HG02938 (cell line): Measurements from ENCODE around the gene SLC16A6.
"Not testable (repeated sequence)": the region's sequence is repeated elsewhere in the genome, so short reads cannot be mapped to it uniquely, and the experiment has no call there.

Source experiments
- ATAC-seq: cut with Tn5 transposase; IDR thresholded peaks from one replicate; pipeline ENCODE4 v1.9.1; 2021; ENCODE audit warnings: mild to moderate bottlenecking, moderate library complexity; ENCODE audit not compliant: unreplicated experiment

SLC16A6 gene

GRCh38 chr17:68291836-68292688 lies 1.1 kb upstream of the SLC16A6 start:
- ATAC-seq = peak; percentile 62

DNA sequence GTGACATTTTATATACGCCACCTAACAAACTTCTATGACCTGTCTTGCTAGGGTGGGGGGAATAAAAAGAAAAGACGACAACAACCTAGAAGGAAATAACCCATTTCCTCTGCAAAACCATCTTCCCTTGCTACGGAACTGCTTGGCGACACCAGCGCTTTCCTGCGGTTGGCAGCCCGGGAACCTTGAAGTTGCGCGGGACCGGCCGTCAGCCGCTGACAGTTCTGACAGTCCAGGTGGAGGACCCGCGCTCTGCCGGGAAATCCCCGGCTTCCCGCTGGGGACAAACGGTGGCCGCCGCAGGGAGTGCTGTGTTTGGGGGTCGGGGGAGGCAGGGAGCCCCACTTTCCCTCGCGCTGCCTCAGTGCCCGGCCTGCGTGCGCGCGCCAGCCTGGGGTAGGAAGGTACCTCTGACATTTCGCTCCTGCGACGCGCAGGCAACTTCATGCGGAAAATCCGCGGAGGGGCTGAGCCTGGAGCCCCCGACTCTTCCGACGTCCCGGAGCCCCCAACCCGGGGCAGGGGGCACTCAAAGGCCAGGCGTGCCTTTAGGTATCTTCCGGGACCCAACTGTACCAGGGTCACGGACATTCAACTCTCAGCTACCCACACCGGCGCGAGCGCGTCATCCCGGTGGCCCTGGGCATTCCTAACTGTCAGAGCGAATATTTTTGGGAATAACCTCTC lies 516 bp downstream of the SLC16A6 start:
- ATAC-seq = no peak

DNA sequence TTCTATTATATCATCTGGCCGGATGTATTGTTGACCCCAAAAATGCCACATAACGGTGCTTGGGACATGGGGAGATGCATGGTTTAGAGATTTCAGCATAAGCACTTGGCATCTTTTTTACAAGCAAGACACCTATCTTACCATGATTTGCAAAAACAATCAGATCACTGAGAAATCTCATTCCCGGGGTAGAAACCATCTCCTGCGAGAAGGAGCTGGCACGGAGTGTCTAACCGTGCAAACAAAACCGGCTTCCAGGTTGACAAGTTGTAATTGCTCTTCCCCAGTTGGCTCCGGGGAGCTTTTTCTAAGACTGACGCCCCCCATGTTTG lies 1.0 kb downstream of the SLC16A6 start:
- no peak for ATAC-seq

DNA sequence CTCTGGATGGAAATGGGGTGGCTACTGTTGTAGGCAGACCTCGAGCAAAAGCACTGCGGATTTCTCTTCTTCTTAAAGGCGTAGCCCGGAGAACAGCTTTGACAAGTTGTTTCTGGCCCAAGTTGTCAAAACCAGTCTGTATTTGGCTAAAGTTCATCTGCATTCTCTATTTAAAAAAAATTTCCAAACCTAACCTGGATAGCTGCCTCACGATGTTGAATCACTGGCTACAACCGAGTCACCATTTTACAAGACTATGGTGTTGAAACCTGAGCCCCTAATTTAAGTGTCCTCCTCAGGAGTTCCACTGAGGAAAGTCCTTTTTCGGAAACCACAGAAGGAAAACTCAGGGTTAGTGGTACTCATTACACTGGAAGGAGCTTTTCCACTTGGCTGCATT lies 1.5 kb downstream of the SLC16A6 start:
- no peak for ATAC-seq

- no peak for ATAC-seq
Observed at GRCh38 chr17:68288804-68289203, 2.1 kb downstream of the SLC16A6 start.

- ATAC-seq = no peak
Observed at GRCh38 chr17:68288375-68288774, 2.6 kb downstream of the SLC16A6 start.

- ATAC-seq = not testable (repeated sequence)
Observed at GRCh38 chr17:68281965-68282364, 9.0 kb downstream of the SLC16A6 start.

DNA sequence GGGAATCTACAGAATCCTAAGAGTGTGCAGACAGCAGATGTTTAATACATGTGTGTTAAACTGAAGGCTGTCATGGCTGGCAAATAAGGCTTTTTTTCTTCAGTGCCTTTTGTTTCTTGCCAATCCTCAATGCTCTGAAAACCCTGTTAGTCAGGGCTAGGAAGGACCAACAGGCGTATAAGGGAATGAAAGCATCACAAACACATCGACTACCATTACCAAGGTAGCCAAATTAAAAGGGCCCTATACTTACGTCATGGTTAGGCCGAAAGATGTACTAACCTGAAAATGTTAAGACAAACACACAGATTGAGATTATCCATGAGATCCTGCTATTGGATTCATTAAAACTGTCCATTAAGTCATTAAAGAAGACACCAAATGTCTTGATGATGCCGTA lies 13.1 kb downstream of the SLC16A6 start:
- no peak for ATAC-seq

DNA sequence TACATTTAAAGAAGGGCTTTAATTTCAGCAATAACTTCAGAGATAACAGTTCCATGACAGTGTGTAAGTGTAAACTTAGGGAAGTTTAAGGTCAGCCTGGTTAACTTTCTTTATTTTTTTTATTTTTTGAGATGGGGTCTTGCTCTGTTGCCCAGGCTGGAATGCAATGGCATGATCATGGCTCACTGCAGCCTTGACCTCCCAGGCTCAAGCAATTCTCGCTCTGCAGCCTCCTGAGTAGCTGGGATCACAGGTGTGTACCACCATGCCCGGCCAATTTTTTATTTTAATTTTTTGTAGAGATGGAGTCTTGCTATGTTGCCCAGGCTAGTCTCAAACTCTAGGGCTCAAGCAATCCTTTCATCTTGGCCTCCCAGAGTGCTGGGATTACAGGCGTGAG lies 14.6 kb downstream of the SLC16A6 start:
- not testable (repeated sequence) for ATAC-seq

- no peak for ATAC-seq
Observed at GRCh38 chr17:68273722-68274121, 17.2 kb downstream of the SLC16A6 start.

- ATAC-seq = not testable (repeated sequence)
Observed at GRCh38 chr17:68265833-68266232, 25.1 kb downstream of the SLC16A6 start.

DNA sequence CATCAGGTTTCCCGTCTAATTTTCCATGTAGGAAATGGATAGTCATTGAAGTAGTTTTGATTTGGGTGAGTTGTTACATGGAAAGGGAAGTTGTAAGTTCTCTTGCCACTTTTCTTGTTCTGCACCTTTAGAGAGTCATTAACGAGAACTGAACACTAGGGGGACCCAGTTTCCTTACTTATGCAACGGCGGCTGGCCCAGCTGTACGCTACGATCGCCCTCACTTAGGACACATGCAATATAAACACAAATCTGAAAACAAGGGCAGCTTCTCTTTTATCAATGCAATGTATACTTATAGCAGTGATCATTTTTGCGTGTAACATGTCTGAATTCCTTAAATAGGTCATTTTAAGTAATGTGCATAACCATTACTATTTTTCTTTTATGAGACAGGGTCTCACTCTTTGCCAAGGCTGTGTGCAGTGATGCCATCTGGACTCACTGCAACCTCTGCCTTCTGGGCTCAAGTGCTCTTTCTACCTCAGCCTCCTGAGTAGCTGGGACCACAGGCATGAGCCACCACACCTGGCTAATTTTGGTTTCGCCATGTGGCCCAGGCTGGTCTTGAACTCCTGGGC lies 27.7 kb downstream of the SLC16A6 start:
- ATAC-seq = peak; percentile 52

GRCh38 chr17:68262467-68262866 lies 28.5 kb downstream of the SLC16A6 start:
- not testable (repeated sequence) for ATAC-seq

DNA sequence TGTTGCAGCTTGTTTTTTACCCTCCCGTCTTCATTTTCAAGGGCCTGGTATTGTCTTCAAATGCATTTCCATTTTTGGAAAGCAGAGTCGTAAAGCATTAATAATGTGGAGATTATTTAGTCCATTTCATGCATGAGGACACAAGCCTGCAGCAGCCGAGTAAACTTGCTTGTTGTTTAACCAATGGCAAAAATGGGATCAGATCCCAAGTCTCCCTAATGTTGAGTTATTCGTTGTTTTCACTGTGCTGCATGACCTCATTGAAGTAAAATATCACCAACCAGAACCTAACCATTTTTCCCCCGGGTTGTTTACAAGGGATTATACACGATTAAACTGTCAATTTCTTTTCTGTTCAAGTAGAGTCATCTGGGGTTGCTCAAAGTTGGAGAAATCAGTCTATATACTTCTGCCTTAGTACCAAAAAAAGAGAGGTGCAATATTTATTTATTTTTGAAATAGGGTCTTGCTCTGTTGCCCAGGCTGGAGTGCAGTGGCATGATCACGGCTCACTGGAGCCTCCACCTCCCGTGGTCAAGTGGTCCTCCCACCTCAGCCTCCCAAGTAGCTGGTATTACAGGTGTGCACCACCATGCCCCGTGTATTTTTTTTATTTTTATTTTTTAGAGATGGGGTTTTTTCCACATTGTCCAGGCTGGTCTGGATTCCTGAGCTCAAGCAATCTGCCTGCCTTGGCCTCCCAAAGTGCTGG lies 30.7 kb downstream of the SLC16A6 start:
- ATAC-seq = no peak

GRCh38 chr17:68259648-68259951 lies 31.3 kb downstream of the SLC16A6 start:
- ATAC-seq = not testable (repeated sequence)

DNA sequence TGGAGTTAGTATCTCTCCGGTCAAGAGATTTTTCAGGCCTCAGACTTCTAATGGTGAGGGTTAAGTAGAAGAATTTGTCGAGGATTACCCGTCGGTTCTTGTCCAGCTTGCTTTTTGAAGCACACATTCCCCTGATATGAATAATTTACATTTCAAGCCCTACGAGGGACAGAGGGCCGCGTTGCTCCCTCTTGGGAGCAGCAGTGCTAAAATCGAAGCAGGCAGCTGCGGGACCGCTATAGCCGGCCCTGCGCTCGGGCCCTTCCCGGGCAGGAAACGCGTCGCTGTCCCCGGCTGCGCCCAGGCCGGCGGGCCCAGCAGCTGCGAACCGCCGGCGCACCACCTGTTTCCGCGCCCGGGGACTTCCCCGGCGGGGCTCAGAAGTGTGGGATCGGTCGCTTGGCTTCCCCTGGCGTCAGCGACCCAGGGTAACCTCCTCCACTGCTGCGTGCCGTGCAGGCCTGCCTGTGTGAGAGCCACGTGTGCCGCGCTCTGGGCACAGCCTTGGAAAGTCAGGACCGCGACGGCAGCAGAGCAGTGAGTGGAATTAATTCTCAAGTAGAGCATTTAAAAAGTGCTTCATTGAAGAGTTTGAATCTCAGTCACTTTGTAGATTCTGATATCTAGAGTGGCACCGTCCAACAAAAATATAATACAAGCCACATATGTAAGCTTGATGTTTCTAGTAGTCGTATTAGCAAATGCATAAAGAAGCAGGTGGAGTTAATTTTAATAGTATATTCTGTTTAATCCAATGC lies 31.9 kb downstream of the SLC16A6 start:
- peak; percentile 79 for ATAC-seq

DNA sequence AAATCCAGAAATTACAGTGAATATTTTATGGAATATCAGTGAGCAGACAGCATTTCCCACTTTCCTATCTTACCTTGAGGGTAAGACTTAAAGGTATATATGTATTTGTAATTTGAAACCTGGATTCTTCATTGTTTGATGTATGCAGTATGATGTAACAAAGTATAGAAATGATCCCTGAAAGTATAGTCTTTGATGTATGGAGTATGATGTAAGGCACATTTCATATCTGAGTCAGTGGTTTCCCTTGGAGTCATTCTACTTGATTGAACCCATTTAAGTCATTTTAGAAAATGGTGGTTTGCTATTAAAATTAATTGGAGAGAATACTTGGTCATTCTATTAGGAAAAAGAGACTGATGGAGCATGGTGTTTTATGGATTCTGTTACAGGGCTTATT lies 33.0 kb downstream of the SLC16A6 start:
- ATAC-seq = no peak

GRCh38 chr17:68256701-68257100 lies 34.2 kb downstream of the SLC16A6 start:
- ATAC-seq = not testable (repeated sequence)

GRCh38 chr17:68255731-68256538 lies 35.0 kb downstream of the SLC16A6 start:
- ATAC-seq = no peak

DNA sequence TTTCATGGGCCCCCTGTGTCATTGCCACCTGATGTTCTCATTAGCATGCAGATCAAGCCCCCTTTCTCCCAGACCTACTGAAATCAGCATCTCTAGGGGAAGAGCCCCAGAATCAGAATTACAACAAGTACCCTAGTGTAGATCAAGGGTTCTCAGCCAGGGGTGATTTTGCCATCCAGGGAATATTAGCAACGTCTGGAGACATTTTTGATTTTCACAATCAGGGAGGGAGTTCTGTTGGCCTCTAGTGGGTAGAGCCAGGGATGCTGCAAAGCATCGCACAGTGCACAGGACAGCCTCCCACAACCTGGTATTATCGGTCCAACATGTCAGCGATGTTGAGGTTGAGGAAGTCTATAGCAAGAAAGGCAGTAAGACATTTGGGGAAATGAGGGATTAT lies 35.8 kb downstream of the SLC16A6 start:
- ATAC-seq = no peak
